GM19023 (cell line): Measurements from ENCODE around the gene CFAP299.
"Not testable (repeated sequence)": the region's sequence is repeated elsewhere in the genome, so short reads cannot be mapped to it uniquely, and the experiment has no call there.

Experiments
- ATAC-seq: cut with Tn5 transposase; IDR thresholded peaks from one replicate; pipeline ENCODE4 v1.9.1; 2021; ENCODE audit warnings: mild to moderate bottlenecking, moderate library complexity; ENCODE audit not compliant: unreplicated experiment

Gene CFAP299

GRCh38 chr4:80705311-80705710 is 369.8 kb downstream of the CFAP299 start:
- ATAC-seq: no peak

- no peak for ATAC-seq
Observed at GRCh38 chr4:80709082-80709869, 373.7 kb downstream of the CFAP299 start.

GRCh38 chr4:80710748-80711451 is 375.4 kb downstream of the CFAP299 start:
- no peak for ATAC-seq

GRCh38 chr4:80711956-80712355 is 376.4 kb downstream of the CFAP299 start:
- no peak for ATAC-seq

- ATAC-seq: no peak
Observed at GRCh38 chr4:80713409-80713808, 377.9 kb downstream of the CFAP299 start.

- no peak for ATAC-seq
Observed at GRCh38 chr4:80717204-80717603, 381.7 kb downstream of the CFAP299 start.

GRCh38 chr4:80726471-80726870 is 390.9 kb downstream of the CFAP299 start:
- ATAC-seq: no peak

- no peak for ATAC-seq
Observed at GRCh38 chr4:80730158-80730557, 394.6 kb downstream of the CFAP299 start.

GRCh38 chr4:80731436-80731835 is 395.9 kb downstream of the CFAP299 start:
- no peak for ATAC-seq

- no peak for ATAC-seq
Observed at GRCh38 chr4:80732010-80732409, 396.5 kb downstream of the CFAP299 start.

- no peak for ATAC-seq
Observed at GRCh38 chr4:80740375-80740774, 404.8 kb downstream of the CFAP299 start.

GRCh38 chr4:80749558-80749957 is 414.0 kb downstream of the CFAP299 start:
- ATAC-seq: not testable (repeated sequence)

- no peak for ATAC-seq
Observed at GRCh38 chr4:80751200-80751599, 415.7 kb downstream of the CFAP299 start.

GRCh38 chr4:80767944-80768343 is 432.4 kb downstream of the CFAP299 start:
- no peak for ATAC-seq

GRCh38 chr4:80776168-80776567 is 440.6 kb downstream of the CFAP299 start:
- no peak for ATAC-seq

GRCh38 chr4:80781431-80781830 is 445.9 kb downstream of the CFAP299 start:
- no peak for ATAC-seq

GRCh38 chr4:80787306-80787705 is 451.8 kb downstream of the CFAP299 start:
- ATAC-seq: no peak

GRCh38 chr4:80788798-80789197 is 453.3 kb downstream of the CFAP299 start:
- ATAC-seq: no peak

GRCh38 chr4:80790152-80790551 is 454.6 kb downstream of the CFAP299 start:
- ATAC-seq: no peak

- not testable (repeated sequence) for ATAC-seq
Observed at GRCh38 chr4:80793660-80794059, 458.1 kb downstream of the CFAP299 start.

- ATAC-seq: no peak
Observed at GRCh38 chr4:80798082-80798481, 462.6 kb downstream of the CFAP299 start.

- ATAC-seq: not testable (repeated sequence)
Observed at GRCh38 chr4:80800719-80801118, 465.2 kb downstream of the CFAP299 start.
